GM19468 (cell line): ENCODE results near the gene PRAMEF1.
"Not testable (repeated sequence)": the region's sequence is repeated elsewhere in the genome, so short reads cannot be mapped to it uniquely, and the experiment has no call there.

ENCODE experiments used
- ATAC-seq: cut with Tn5 transposase; IDR thresholded peaks from one replicate; pipeline ENCODE4 v1.9.1; 2021; ENCODE audit warnings: mild to moderate bottlenecking, moderate library complexity, moderate number of reproducible peaks; ENCODE audit not compliant: unreplicated experiment; ENCODE audit errors: extremely low read depth

PRAMEF1 gene

GRCh38 chr1:12791097-12791496 is at the start of gene PRAMEF1:
Gene PRAMEF1 (plus strand): TSS chr1:12791397. CDS start chr1:12793228, 1,831 bp downstream.
- not testable (repeated sequence) for ATAC-seq

GRCh38 chr1:12741946-12742345 is 49.3 kb upstream of the PRAMEF1 start:
- no peak for ATAC-seq

GRCh38 chr1:12745126-12745991 is 45.8 kb upstream of the PRAMEF1 start:
- no peak for ATAC-seq

- no peak for ATAC-seq
Measured at GRCh38 chr1:12745992-12746323, 45.2 kb upstream of the PRAMEF1 start, which contains the start of gene CFAP107. Gene CFAP107 (plus strand): TSS chr1:12746200. CDS start chr1:12746431, 231 bp downstream.

- ATAC-seq = no peak
Measured at GRCh38 chr1:12748778-12749355, 42.3 kb upstream of the PRAMEF1 start.

- ATAC-seq = no peak
Measured at GRCh38 chr1:12754738-12755137, 36.5 kb upstream of the PRAMEF1 start.

- ATAC-seq = no peak
Measured at GRCh38 chr1:12756273-12756672, 34.9 kb upstream of the PRAMEF1 start.

- no peak for ATAC-seq
Measured at GRCh38 chr1:12756768-12757413, 34.3 kb upstream of the PRAMEF1 start.

- no peak for ATAC-seq
Measured at GRCh38 chr1:12757836-12758235, 33.4 kb upstream of the PRAMEF1 start.

- no peak for ATAC-seq
Measured at GRCh38 chr1:12760256-12760795, 30.9 kb upstream of the PRAMEF1 start.

- ATAC-seq = no peak
Measured at GRCh38 chr1:12761781-12762180, 29.4 kb upstream of the PRAMEF1 start.

- ATAC-seq = no peak
Measured at GRCh38 chr1:12762766-12763165, 28.4 kb upstream of the PRAMEF1 start.

GRCh38 chr1:12763479-12763878 is 27.7 kb upstream of the PRAMEF1 start:
- no peak for ATAC-seq

- no peak for ATAC-seq
Measured at GRCh38 chr1:12764016-12764415, 27.2 kb upstream of the PRAMEF1 start.

GRCh38 chr1:12769031-12769430 is 22.2 kb upstream of the PRAMEF1 start:
- ATAC-seq = no peak

- no peak for ATAC-seq
Measured at GRCh38 chr1:12769976-12770505, 21.2 kb upstream of the PRAMEF1 start.

GRCh38 chr1:12770620-12771019 is 20.6 kb upstream of the PRAMEF1 start:
- ATAC-seq = no peak

GRCh38 chr1:12771186-12771585 is 20.0 kb upstream of the PRAMEF1 start:
- ATAC-seq = no peak

- no peak for ATAC-seq
Measured at GRCh38 chr1:12772520-12772919, 18.7 kb upstream of the PRAMEF1 start.

GRCh38 chr1:12773438-12773837 is 17.8 kb upstream of the PRAMEF1 start, which contains the start of gene PRAMEF12:
Gene PRAMEF12 (plus strand): TSS chr1:12773738. CDS start chr1:12774868, 1,130 bp downstream.
- no peak for ATAC-seq
